Loucy (cell line): ENCODE results near the gene PITPNC1.

Experiments
- EZH2phosphoT487 ChIP-seq: fragments of 200-600 bp; IDR thresholded peaks from 2 replicates; pipeline ENCODE4 v1.6.1; 2018; ENCODE audit warnings: antibody characterized with exemption, mild to moderate bottlenecking, moderate library complexity, borderline replicate concordance
- TF ChIP-seq, protein P1 (sequence below): fragments of 200-600 bp; sonication (generic); conservative IDR thresholded peaks from 2 replicates; pipeline ENCODE4 v1.5.1; 2014; ENCODE audit warnings: mild to moderate bottlenecking, antibody characterized with exemption, low read length

GRCh38 chr17:67725807-67726206 is 348.7 kb downstream of the PITPNC1 start:
- TF ChIP-seq, protein P1, sequence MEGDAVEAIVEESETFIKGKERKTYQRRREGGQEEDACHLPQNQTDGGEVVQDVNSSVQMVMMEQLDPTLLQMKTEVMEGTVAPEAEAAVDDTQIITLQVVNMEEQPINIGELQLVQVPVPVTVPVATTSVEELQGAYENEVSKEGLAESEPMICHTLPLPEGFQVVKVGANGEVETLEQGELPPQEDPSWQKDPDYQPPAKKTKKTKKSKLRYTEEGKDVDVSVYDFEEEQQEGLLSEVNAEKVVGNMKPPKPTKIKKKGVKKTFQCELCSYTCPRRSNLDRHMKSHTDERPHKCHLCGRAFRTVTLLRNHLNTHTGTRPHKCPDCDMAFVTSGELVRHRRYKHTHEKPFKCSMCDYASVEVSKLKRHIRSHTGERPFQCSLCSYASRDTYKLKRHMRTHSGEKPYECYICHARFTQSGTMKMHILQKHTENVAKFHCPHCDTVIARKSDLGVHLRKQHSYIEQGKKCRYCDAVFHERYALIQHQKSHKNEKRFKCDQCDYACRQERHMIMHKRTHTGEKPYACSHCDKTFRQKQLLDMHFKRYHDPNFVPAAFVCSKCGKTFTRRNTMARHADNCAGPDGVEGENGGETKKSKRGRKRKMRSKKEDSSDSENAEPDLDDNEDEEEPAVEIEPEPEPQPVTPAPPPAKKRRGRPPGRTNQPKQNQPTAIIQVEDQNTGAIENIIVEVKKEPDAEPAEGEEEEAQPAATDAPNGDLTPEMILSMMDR, result no peak
- no peak for TF ChIP-seq EZH2phosphoT487
